Measurements from ENCODE around the gene PGRMC2. TPM values are rescaled to one million over a fixed set of nuclear protein-coding genes. Genes with fewer than 3 reads are reported as not detected.
A peak's percentile ranks its signal among the peaks of the same experiment; 100 is the strongest.

PGRMC2 gene
- total RNA-seq, 1 experiment from 2014 or later: 73.1 TPM

GRCh38 chr4:128288689-128289106, 1.1 kb upstream of the PGRMC2 start:
- ChIA-PET CTCF (interaction anchor here (0.9 to 1.2 kb wide), 5 partner anchors 32 to 1511 kb away, joined by 3 to 5 read pairs (median 4); no protein-coding TSS in a partner anchor), POLR2A (interaction anchor here (0.6 to 1.1 kb wide), 5 partner anchors 9 to 1472 kb away, joined by 3 to 9 read pairs (median 3); partner anchors contain the start of gene LARP1B)
- H3K9me3 ChIP-seq: no peaks in the 10 kb centered on the region; the same call in 1 of the 2 replicates
- TF ChIP-seq CTCF (IDR thresholded peaks at IDR 0.05; ENCODE audit: insufficient read depth in 1 of 2, low read depth in 1 of 2, low read length in 1 of 2, severe bottlenecking in 1 of 2, unreplicated experiment in 1 of 2): no peak
- Mint-ChIP-seq H3K27ac (ENCODE audit: unreplicated experiment) (peak overlapping the region; percentile 82), H3K4me1 (ENCODE audit: low read depth, unreplicated experiment) (peaks cover 29% of the 10 kb centered on the region), H3K27me3 (ENCODE audit: insufficient read depth, unreplicated experiment) (no peaks in the 10 kb centered on the region), H3K36me3 (ENCODE audit: insufficient read depth, unreplicated experiment) (peaks cover 20% of the 10 kb centered on the region), H3K9me3 (ENCODE audit: unreplicated experiment) (no peaks in the 10 kb centered on the region), H3K4me3 (ENCODE audit: unreplicated experiment) (peak overlapping the region; percentile 91)
- H3K27me3 ChIP-seq (replicated peaks; ENCODE audit: control insufficient read depth, insufficient read depth, low read length): no peaks in the 10 kb centered on the region
- peaks cover 30% of the 10 kb centered on the region for H3K4me1 ChIP-seq
- intact Hi-C loops (cut with micrococcal nuclease; ENCODE audit: unreplicated experiment): loop anchor here (1.0 to 10.0 kb wide), 12 partner anchors 19 to 521 kb away; partner anchors contain the start of genes ABHD18, JADE1, MFSD8 and PLK4
- H3K4me3 ChIP-seq (ENCODE audit: low read depth, low read length): peak overlapping the region; percentile 92
- H3K36me3 ChIP-seq (ENCODE audit: control insufficient read depth, insufficient read depth, low read length): no peaks in the 10 kb centered on the region
- peak in 1 of 2 experiments; percentile 54 for DNase-seq
- no TSS peak for BruUV-seq (replicated peaks)

GRCh38 chr4:128287871-128288688, 467 bp upstream of the PGRMC2 start:
- H3K36me3 ChIP-seq (ENCODE audit: control insufficient read depth, insufficient read depth, low read length): no peaks in the 10 kb centered on the region
- ChIA-PET CTCF (interaction anchor here (0.6 to 1.2 kb wide), 6 partner anchors 33 to 1512 kb away, joined by 3 to 5 read pairs (median 4); no protein-coding TSS in a partner anchor), POLR2A (interaction anchor here (0.6 to 1.1 kb wide), 5 partner anchors 10 to 1471 kb away, joined by 3 to 9 read pairs (median 3); partner anchors contain the start of gene LARP1B)
- peak; percentile 99 for DNase-seq
- H3K9me3 ChIP-seq: no peaks in the 10 kb centered on the region; the same call in 1 of the 2 replicates
- no peaks in the 10 kb centered on the region for H3K27me3 ChIP-seq (replicated peaks; ENCODE audit: control insufficient read depth, insufficient read depth, low read length)
- H3K4me3 ChIP-seq (ENCODE audit: low read depth, low read length): peak overlapping the region; percentile 92
- BruUV-seq (replicated peaks): no TSS peak
- no peaks in the 10 kb centered on the region for H3K27me3 Mint-ChIP-seq (ENCODE audit: insufficient read depth, unreplicated experiment)
- no peaks in the 10 kb centered on the region for H3K9me3 Mint-ChIP-seq (ENCODE audit: unreplicated experiment)
- peak overlapping the region; percentile 82 for H3K27ac Mint-ChIP-seq (ENCODE audit: unreplicated experiment)
- peaks cover 29% of the 10 kb centered on the region for H3K4me1 Mint-ChIP-seq (ENCODE audit: low read depth, unreplicated experiment)
- peaks cover 20% of the 10 kb centered on the region for H3K36me3 Mint-ChIP-seq (ENCODE audit: insufficient read depth, unreplicated experiment)
- peak overlapping the region; percentile 91 for H3K4me3 Mint-ChIP-seq (ENCODE audit: unreplicated experiment)
- intact Hi-C loops (cut with micrococcal nuclease; ENCODE audit: unreplicated experiment): loop anchor here (1.0 to 10.0 kb wide), 13 partner anchors 19 to 521 kb away; partner anchors contain the start of genes ABHD18, JADE1, MFSD8 and PLK4
- peak in 1 of 2 experiments; percentile 34 for TF ChIP-seq CTCF (IDR thresholded peaks at IDR 0.05; ENCODE audit: insufficient read depth in 1 of 2, low read depth in 1 of 2, low read length in 1 of 2, severe bottlenecking in 1 of 2, unreplicated experiment in 1 of 2)
- H3K4me1 ChIP-seq: peaks cover 30% of the 10 kb centered on the region

- intact Hi-C loops (cut with micrococcal nuclease; ENCODE audit: unreplicated experiment): loop anchor here (2.0 to 10.0 kb wide), 5 partner anchors 224 to 404 kb away; partner anchors contain the start of genes ABHD18, MFSD8 and PLK4
- CTCF ChIA-PET: interaction anchor here (1.4 kb wide), 1 partner anchor 21 kb away, joined by 3 read pairs; no protein-coding TSS in a partner anchor
- peaks cover 30% of the 10 kb centered on the region for H3K4me1 Mint-ChIP-seq (ENCODE audit: low read depth, unreplicated experiment)
- peak overlapping the region; percentile 91 for H3K4me3 Mint-ChIP-seq (ENCODE audit: unreplicated experiment)
- H3K27me3 Mint-ChIP-seq (ENCODE audit: insufficient read depth, unreplicated experiment): no peaks in the 10 kb centered on the region
- no peaks in the 10 kb centered on the region; the same call in 1 of the 2 replicates for H3K9me3 ChIP-seq
- peak in 1 of 2 experiments; percentile 8 for DNase-seq
- H3K4me1 ChIP-seq: peaks cover 34% of the 10 kb centered on the region
- POLR2A ChIA-PET: no interaction called here
- H3K27me3 ChIP-seq (replicated peaks; ENCODE audit: control insufficient read depth, insufficient read depth, low read length): no peaks in the 10 kb centered on the region
- peak overlapping the region; percentile 82 for H3K27ac Mint-ChIP-seq (ENCODE audit: unreplicated experiment)
- TSS peak; percentile 42 for BruUV-seq (replicated peaks)
- no peaks in the 10 kb centered on the region for H3K36me3 ChIP-seq (ENCODE audit: control insufficient read depth, insufficient read depth, low read length)
- no peaks in the 10 kb centered on the region for H3K9me3 Mint-ChIP-seq (ENCODE audit: unreplicated experiment)
- H3K4me3 ChIP-seq (ENCODE audit: low read depth, low read length): peak overlapping the region; percentile 92
- TF ChIP-seq CTCF (IDR thresholded peaks at IDR 0.05; ENCODE audit: insufficient read depth in 1 of 2, low read depth in 1 of 2, low read length in 1 of 2, severe bottlenecking in 1 of 2, unreplicated experiment in 1 of 2): no peak
- peaks cover 20% of the 10 kb centered on the region for H3K36me3 Mint-ChIP-seq (ENCODE audit: insufficient read depth, unreplicated experiment)
These were observed 1.0 kb downstream of the PGRMC2 start for GRCh38 chr4:128286474-128287058.

All from Caco-2 (cell line).